Activated CD4-positive, alpha-beta T cell treated with anti-CD3 and anti-CD28 coated beads, Interleukin-2, amount 50 U/mL, for 16 hours (primary cell): Measurements from ENCODE around the gene SEC14L1.
"Not testable (repeated sequence)": the region's sequence is repeated elsewhere in the genome, so short reads cannot be mapped to it uniquely, and the experiment has no call there.

Experiments used
- DNase-seq: peaks from one replicate; pipeline ENCODE4 v3.0.0-alpha.2; 2020

SEC14L1 gene

DNA sequence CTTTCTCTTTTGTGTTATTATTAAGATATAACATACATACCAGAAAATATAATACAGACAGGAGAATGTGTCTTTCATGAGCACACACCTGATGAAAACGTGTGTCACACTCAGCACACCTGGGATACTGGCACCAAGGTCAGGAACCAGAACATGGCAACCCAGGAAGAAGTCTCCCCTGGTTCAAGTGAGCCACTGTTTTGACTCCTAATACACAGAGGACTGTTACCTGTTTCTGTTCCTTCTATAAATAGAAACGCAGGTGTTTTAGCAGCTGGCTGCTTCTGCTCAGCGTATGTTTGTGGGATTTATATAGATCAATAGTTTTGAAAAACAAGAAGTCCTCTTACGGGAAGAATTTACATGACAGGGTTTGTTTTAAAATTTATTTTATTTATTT, 3.5 kb downstream of the SEC14L1 start:
- no peak for DNase-seq

DNA sequence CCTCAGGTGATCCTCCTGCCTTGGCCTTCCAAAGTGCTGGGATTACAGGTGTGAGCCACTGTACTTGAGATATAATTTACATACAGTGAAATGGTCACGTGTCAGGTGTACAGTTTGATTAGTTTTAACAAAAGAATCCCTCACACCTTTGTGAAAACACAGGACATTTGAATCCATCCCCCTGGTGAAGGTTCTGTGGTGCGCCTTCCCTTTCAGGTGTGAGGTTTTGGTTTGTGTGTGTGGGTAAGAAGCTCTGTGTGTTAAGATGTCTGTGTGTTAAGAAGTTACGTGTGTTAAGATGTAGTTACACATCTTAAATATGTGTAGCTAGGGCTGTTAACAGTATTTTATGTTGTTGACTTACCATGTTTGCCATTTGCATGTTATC, 4.4 kb downstream of the SEC14L1 start:
- no peak for DNase-seq

DNA sequence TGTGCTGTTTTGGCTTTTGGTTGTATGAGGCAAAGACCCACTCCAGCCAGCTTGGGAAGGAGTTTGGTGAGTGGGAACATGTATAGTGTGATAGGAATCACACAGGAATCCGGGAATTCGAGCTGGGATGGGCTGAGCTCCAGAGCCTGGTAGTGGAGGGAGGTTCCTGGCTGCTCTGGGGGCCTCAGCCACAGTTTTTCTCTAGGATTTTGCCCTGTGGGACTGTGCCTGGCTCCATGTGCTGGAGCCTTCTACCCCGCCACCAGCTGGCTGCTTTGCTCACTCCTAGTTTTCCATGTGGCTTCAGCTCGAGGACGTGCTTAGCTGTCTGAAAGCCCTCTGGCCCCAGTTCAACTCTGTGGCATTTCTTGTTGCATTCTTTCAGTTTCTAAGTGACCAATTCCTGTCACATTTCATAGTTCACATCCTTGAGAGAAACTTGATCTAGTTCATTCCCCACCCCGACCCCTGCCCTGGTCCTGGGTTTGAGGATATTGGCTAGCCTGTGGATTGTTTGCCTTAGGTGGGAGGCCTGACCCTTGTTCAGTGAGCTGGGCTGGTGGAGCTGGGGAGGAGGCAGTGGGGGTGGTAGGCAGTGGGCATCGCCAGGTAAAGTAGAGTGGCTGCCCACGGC, 5.0 kb downstream of the SEC14L1 start:
- DNase-seq = peak; percentile 19

DNA sequence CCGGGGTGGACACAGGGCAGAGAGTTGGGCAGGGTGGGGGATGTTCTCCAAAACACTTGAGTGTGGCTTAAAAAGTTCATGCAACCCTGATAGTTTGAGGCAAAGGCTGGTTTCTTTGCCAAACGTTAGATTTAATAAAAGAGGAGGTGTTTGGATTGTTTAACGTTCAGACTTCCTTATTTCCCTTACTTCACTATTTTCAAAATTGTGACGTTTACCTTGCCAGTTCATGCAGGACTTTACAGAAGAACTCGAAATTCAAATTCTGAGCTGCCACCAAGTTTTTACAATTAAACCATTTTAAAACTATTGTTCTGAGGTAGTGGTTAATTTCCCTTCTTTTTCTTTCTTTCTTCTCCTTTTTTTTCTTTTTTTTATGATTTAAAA, 5.5 kb downstream of the SEC14L1 start:
- DNase-seq = no peak

DNA sequence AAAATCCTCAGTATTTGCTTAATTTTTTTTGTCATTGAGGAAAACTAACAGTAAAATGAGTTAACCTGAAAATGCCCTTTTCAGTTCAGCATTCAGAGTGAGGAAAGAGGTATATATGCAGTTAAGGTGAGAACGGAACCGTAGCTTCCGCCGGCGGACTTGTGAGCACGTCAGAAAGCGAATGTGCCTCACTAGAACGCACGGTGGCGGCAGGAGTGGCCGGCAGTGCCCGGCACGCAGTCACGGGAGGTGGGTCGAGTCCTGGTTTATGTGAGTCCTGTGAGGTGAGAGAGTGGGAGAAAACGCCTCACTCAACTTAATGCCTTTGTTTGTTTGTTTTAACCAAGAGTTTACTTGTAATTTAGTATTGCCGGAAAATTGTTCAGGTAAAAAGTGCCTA, 6.1 kb downstream of the SEC14L1 start:
- DNase-seq = no peak

DNA sequence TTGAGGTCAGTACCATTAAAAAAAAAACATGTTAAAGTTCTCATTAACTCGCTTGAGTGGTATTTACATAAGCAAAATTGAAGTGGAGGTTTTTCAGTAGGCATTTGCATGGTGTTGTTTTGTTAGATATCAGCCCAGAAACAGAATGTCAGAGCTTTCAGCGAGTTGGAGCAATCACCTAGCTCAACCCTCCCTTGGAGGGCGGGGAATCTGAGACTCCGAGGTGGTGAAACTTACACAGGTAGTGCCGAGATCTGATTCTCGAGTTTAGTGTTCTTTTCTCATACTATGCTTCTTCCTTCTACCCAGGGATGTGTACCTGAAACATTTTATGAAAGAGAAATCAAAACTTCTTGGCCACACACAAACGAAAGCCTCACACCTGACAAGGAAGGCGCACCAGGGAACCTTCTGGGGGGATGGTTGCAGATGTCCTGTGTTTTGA, 6.6 kb downstream of the SEC14L1 start:
- no peak for DNase-seq

DNA sequence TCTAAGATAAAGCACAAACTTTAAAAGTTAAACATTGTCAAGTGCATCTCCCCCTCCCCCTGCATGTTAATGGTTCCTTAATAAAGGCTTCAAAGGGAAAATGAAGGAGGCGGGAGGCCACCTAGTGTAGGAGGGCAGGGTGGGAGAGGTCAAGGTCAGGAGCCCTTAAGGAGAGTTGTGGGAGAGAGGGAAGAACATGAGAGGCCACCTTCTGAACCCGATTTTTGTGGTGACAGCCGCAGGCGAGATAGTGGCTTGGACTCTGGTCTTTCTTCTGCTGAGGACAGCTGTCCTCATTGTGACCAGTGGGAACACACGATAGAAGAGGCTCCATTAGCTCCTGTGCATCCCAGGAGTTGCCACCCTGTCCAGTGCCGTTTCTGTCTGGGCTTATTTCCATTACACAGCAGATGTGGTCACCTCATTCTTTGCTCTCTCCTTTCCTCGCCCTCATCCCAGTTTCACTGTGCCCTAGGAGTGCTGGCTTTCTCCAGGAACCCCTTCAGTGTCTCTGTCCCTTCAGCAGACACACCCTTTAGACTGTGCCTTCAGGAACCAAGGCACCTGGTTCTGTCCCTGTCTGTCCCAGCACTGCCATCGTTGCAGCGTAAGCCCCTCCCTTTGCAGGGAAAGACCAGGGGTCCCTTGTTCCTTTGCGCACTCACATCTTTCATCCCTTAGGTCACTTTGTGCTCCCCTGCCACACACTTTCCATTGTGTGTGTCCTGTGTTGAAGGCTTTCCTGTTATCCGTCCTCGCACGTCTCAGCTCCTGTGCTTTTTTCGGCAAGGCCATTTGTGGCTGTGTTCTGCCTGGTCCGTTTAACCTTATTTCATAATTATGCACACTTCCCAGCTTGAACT, 7.5 kb downstream of the SEC14L1 start:
- no peak for DNase-seq

DNA sequence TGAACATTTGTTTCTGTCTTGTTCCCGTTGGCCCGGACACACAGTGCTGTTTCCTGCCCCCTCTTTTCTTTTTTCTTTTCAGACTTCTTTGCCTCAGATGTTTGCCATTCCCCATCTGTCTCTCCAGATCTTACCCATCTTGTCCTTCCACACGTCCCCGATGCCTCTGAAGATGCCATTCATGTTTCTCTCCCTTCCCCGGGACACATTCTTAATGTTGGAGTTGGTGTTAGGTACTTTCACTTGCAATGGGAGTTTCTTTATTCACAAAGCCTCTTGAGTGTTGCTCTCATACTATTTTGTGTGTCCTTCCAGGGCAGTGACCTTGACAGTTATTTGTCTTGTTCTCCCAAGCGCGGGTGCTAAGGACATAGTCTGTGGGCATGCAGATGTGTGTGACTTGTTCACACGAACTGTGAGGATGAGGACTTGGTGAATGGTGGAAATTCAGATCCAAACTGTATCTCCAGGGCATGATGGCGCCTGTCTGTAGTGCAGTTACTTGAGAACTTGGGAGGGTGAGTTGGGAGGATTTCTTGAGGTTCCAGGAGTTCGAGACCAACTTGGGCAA, 8.3 kb downstream of the SEC14L1 start:
- no peak for DNase-seq

DNA sequence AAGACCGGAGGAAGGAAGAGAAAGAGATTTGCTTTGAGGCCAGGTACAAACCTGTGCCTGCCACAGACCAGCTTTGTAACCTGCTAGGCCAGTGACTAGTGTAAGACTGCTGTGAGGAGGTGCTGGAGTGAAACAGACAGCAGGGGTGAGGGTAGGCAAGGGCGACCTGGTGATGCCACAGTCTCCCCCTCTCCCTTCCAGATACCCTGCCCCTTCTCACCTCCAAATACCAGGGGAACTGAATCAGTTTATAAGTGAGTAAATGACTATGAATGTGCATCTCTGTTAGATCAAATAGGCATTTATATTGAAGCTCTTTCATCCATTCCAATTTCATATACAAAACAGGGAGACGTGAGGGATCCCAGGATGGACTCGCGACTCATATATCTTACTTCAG, 9.4 kb downstream of the SEC14L1 start:
- no peak for DNase-seq

DNA sequence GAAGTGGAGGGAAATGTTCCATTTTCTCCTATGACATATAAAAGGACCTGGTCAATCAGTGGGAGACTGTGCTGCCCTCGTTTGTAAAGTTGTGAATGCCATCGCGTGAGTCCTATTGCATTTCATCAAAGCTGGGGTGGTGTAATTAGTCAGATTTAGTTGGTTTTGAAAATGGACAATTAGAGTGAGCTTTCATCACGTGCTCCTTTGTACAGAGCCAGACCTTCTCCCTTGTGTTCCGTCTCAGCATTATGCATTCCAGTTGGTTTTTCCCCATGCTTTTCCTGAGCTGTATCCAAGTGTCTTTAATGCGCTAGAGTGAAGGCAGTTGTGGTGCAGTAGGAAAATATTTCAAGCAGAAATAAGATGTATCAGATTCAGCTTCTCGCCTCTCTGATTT, 10.4 kb downstream of the SEC14L1 start:
- DNase-seq = no peak

DNA sequence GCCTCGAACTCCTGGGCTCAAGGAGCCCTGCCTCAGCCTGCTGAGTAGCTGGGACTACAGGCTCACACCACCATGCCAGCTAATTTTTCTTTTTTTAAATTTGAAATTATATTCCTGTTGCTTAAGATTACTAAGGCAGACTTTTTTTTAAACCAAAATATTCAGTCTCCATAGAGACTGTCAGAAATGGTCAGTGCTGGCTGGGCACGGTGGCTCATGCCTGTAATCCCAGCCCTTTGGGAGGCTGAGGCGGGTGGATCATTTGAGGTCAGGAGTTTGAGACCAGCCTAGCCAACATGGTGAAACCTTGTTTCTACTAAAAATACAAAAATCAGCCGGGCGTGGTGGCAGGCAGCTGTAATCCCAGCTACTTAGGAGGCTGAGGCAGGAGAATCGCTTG, 11.3 kb downstream of the SEC14L1 start:
- not testable (repeated sequence) for DNase-seq

DNA sequence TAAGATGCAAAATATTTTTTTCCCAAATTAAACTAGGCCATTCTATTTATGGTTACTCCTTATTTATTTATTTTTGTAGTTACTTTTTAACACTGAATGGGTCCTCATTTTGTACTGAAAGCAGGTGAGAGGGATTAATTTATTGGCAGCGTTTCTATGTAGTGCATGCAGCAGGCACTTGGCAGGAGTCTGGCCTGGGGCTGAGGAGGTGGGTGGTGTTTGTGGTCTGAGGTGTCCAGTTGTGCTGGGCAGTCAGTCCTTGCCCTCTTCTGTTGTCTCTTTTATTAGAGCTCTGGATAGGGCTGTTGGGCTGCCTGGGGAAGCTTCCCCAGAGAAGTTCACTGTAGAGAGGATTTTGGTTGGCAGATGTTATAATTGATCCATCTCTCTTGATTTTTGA, 12.7 kb downstream of the SEC14L1 start:
- no peak for DNase-seq

DNA sequence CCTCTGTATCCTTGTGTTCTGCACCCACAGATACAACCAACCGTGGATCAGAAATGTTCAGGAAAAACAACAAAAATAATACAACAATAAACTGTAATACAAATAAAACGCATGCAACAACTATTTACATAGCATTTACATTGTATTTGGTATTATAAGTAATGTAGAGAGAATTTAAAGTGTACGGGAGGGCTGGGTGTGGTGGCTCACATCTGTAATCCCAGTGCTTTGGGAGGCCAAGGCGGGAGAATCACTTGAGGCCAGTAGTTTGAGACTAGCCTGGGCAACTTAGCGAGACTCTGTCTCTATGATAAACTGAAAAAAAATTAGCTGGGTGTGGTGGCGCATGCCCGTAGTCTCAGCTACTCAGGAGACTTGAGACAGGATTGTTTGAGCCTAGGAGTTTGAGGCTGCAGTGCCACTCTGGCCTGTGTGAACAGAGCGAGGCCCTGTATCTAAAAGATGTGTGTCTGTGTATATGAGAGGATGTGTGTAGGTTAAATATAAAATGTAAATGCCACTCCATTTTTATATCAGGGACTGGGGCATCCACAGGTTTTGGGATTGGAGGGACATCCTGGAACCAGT, 13.3 kb downstream of the SEC14L1 start:
- DNase-seq = no peak

DNA sequence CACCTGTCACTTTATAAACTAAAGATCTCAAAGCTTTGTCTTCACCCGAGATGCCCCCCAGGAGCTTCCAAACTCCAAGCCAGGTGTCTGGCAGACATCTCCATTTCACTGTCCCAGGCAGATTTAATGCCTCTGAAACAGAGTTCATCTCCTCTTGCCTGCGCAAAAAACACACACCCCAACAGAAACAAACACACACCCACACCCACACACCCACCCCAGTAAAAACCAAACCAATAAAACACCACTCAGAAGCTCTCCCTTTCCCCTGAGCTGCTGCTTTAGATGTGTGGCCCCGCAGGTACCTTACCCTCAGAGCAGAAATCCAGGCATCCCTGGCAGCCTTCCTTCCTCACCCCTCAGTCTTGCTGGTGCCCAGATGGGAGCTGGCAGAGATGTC, 14.4 kb downstream of the SEC14L1 start:
- DNase-seq = no peak

DNA sequence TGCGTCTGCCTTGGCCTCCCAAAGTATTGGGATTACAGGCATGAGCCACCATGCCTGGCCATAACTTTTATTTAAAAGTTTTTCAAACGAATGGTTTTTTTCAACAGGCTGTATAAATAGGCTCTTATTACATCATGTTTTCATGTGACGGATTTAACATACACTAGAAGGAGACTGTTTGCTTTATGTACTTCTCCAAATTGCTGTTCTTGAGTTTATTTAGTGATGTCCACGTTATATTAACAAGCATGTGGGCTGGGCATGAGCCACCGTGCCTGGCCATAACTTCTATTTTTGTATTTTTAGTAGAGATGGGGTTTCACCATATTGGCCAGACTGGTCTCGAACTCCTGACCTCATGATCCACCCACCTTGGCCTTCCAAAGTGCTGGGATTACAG, 17.0 kb downstream of the SEC14L1 start:
- not testable (repeated sequence) for DNase-seq

DNA sequence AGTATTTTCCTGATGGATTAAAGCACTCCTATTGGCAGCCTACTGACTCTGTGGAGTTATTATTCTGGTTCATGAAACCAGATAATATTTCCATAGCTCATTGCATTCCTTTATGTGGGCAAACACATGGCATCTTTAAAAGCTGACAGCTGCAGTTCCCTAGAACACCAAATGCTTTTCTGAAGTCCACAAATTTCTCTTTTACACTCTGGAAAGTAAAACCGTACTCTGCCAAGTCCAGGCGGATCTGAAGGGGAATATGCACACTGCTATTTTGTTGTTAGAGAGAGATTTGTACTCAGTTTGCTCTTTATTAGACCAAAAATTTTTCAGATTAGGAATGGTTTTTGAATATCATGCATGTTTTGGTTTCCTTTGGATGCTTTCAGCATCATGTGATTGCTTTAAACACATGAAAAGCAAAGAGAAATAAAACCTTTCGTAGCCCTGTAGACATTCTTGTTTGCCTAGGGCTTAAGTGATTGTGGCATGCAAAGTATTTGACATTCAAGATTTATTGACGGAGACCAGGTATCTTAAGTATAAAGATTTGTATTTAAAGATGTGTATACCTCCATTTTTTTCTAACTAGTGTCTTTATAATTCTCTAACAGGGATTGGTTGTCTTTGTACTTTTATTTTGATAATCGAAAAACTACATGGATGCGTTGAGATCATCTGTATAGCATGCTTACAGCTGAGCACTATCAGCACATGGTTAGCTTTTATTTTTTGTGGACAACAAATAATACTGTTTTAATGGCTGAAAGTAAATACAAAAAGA, 19.5 kb downstream of the SEC14L1 start:
- no peak for DNase-seq

DNA sequence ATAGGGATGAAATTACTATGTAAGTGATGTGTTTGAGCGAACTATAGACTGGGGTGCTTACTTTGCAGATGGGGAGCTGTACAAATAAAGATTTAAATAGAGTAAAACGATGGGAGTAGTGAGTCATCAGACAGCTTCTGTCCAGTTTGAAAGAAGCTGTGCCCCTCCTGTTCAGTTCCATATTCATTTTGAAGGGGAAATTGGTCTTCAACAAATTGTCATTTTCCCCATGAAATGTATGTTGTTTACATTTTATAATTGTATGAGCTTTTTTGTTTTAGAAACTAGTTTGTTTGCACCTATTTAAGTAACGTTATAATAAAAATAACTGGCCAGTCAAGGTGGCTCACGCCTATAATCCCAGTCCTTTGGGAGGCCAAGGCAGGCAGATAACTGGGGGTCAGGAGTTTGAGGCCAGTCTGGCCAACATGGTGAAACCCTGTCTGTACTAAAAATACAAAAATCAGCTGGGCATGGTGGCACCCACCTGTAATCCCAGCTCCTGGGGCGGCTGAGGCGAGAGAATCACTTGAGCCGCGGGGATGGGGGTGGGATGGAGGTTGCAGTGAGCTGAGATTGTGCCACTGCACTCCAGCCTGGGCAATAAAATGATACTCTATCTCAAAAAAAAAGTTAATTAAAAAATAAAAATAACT, 20.2 kb downstream of the SEC14L1 start:
- no peak for DNase-seq

DNA sequence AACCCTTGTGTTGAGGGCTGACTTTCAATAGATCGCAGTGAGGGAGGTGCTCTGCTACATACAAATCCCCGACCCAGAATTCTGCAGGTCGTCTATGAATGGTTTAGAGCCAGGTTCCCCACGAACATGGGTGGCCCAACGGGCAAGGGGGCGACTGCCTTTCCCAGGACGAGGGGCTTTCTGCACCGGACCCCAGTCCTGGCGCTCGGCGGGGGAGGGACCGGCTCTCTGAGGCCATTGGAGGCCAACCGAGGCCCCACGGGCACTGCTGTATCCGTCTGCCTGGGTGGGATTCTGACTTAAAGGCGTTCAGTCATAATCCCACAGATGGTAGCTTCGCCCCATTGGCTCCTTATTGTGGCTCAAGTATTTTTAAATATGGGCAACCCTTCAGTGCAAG, 21.2 kb downstream of the SEC14L1 start:
- DNase-seq = no peak

DNA sequence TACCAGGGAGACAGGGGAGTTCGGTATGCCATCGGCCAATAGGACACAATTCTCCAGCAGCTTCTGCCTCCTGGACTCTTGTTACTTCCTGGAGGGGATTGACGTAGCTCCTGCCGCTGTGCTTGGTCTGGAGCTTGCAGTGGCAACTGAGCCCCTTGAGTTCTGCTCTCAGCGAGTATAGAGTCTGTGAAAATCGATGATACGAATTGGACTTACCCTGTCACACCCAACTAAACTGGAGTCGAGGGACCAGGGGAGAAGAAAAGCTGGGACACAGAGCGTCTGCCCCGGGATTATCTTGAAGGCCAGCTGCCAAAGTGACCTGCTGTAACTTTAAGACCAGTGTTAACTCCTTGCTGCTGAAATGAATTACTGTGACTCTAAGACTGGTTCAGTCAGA, 22.2 kb downstream of the SEC14L1 start:
- no peak for DNase-seq

DNA sequence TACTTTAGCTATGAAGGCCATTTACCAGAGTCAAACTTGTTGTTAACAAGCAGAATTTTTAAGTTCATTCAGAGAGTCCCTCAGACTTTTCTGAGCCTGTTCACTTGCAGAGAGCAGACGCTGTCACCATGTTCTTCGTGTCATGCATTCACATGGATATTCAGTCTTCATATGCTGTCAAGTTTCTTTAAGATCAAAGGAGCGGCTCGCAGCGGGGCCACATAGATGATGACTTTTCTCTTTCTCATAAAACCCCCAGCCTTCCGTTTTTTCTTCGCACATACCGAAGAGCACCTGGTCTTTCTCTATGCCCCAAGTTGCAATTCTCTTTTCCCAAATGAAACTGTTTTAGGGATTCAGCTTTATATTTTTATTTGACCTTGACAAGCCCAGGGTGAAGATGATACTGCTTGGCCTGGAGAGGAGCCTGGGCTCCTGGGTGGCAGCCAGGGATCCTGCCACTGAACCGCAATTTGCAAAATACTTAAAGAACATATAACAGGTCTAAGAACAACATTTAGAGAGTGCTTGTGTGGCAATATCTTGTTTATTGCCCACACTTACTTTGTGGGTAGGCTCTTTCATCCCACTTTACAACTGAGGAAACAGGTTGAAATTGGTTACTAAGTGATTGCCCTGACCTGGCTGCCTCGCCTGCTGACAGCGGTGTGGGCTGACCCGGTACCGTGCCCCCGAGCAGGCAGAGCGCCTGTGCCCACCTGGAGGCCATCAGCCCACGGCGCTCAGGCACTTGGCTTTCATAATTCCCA, 22.9 kb downstream of the SEC14L1 start:
- no peak for DNase-seq

DNA sequence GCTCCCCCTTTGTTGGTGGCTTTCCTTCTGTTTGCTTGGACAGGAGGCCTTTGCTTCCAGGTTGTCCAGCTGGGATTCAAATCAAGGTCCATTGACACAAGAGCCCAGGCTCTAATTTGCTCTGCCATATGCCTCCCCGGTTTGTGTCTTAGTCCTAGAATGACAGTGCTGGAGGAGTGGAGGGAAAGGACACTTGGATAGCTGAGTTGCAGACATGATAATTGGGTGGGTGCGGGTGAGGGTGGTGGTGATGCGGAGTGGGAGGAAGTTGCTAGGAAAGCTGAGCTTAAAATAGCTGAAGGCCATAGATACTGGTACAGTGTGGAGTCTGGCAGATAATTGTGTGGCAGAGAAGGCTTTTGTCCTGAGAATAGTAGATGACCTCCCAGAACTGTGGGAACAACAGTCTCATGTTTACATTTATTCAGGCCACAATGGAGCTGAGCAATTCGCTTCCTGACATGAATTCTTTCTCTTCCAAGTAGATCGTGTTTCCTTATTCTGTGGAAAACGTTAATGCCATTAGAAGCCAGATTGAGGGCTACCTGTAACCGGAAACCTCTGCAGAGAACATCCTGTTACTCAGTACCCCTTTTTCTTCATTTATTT, 23.8 kb downstream of the SEC14L1 start:
- DNase-seq = no peak
